Erythroblast (primary cell): Measurements from ENCODE around the gene MS4A2.

ENCODE experiments used
- GATA1 ChIP-seq: IDR thresholded peaks from 2 replicates; pipeline ENCODE4 v1.6.1; 2011; ENCODE audit warnings: low read depth, mild to moderate bottlenecking, control low read depth, low read length, moderate library complexity
- POLR2A ChIP-seq: IDR thresholded peaks from 2 replicates; pipeline ENCODE4 v1.6.1; 2011; ENCODE audit warnings: mild to moderate bottlenecking, low read length

DNA sequence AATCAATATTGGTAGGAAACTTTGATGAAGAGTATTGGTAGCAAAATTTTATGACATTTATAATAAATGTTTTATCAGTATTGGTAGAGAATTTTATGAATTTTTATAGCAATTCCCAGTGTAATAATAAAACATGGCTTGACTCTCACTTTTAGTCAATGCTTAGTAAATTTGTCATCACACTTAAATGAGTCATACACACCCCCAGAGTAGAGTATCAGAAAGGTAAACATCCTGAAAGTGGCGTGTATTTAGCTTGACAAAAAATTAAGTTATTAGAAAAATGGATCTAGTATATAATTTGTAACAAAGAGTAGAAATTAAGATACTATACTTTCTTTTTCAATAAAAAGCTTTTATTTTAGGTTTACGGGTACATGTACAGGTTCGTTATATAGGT, 29.4 kb upstream of the MS4A2 start:
- TF ChIP-seq POLR2A (no peak), GATA1 (no peak)
